HG03139 (cell line): ENCODE measurements around the gene SLC12A3.

ENCODE experiments used
- ATAC-seq: cut with Tn5 transposase; IDR thresholded peaks from one replicate; pipeline ENCODE4 v1.9.1; 2021; ENCODE audit not compliant: unreplicated experiment

SLC12A3 gene

DNA sequence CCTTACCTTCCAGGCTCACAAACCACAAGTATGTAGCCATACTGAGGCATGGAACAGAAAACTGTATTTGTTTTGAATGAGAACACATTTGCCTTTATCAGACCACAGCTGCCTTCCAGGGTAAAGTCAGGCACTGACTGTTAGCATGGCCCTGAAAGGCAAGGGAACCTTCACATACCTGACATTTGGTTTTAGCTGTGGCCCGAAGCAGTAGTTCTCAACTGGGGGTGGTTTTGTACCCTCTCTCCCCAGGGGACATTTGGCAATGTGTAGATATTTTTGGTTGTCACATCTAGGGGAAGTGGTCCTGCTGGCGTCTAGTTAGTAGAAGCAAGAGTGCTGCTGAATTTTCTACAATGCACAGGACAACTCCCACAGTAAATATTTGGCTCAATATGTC is 76.1 kb downstream of the SLC12A3 start:
- no peak for ATAC-seq

- ATAC-seq, result no peak
Measured at GRCh38 chr16:56941856-56942331, 76.9 kb downstream of the SLC12A3 start.

DNA sequence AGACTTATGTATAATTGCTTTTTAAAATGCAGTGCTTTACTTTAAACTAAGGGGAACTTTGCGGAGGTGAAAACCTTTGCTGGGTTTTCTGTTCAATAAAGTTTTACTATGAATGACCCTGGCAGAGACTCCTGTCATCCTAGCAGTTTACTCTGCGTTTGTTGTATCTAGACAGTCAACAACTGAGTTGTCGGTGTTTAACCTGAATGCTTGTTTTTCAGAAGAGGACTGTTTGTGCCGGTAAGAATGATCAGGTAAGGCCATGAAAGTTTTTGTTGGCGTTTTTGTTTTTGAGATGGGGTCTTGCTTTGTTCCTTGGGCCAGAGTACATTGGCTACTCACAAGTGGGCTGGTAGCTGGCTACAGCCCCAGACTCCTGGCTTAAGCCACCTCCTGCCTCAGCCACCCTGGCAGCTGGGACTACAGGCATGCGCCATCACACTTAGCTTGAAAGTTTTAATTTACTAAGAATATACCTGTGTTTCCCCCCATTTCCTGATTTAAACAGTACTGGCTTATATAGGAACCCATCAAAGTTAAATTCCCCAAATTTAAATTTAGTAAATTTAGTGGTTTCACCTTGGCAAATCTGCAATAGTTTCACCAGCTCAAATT is 78.9 kb downstream of the SLC12A3 start:
- ATAC-seq, result no peak

- ATAC-seq, result no peak
Measured at GRCh38 chr16:56944954-56945839, 80.2 kb downstream of the SLC12A3 start.

DNA sequence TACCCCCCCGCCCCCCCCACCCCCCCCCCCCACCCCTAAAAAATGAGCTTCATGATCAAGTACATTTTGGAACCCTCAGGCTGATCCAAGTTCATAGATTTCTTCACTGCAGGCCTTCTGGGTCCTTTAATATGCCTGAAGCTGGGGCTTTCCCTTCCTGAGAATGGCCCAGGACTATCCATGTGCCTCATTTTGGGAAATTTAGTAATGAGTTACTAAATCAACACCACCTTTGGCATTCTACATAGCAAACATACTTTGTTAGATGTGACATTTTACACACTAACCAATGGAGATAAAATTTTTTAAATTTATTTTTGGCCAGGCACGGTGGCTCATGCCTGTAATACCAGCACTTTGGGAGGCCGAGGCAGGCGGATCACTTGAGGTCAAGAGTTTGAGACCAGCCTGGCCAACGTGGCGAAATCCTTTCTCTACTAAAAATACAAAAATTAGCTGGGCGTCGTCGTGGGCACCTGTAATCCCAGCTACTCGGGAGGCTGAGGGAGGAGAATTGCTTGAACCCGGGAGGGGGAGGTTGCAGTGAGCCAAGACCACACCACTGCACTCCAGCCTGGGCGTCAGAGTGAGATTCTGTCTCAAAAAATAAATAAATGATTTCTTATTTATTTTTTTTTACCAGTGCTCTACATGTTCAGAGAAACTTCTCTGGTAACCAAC is 81.0 kb downstream of the SLC12A3 start:
- no peak for ATAC-seq

- no peak for ATAC-seq
Measured at GRCh38 chr16:56946767-56947603, 82.0 kb downstream of the SLC12A3 start.

DNA sequence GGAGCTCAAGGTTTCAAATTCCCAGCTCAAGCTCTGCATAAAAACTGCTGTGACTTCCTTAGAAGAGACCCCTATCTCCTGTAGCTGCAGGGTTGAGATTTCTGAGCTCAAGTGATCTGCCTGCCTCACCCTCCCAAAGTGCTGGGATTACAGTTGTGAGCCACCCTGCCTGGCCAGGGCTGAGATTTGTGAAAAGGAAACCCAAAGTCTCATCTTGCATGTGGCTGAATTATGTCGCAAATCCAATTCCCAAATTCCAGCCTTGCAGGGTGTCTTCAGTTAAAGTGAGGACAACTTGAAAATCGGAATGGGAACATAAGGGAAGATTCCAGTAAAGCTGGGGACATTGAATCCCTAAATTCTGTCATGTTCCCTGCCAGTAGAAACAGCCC is 82.6 kb downstream of the SLC12A3 start:
- no peak for ATAC-seq

DNA sequence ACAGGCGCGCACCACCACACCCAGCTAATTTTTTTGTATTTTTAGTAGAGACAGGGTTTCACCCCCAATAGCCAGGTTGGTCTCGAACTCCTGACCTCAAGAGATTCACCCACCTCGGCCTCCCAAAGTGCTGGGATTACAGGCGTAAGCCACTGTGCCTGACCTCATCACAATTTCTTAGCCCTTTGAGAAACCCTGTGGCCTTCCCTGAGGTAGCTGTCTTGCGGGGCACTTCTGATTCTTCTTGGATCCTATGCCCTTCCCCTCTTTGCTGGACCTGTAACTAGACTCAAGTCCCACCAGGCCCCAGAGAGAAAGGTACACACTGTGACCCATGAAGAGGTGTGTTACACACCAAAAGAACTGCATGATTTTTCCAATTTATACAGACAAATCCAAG is 83.2 kb downstream of the SLC12A3 start:
- ATAC-seq, result no peak

DNA sequence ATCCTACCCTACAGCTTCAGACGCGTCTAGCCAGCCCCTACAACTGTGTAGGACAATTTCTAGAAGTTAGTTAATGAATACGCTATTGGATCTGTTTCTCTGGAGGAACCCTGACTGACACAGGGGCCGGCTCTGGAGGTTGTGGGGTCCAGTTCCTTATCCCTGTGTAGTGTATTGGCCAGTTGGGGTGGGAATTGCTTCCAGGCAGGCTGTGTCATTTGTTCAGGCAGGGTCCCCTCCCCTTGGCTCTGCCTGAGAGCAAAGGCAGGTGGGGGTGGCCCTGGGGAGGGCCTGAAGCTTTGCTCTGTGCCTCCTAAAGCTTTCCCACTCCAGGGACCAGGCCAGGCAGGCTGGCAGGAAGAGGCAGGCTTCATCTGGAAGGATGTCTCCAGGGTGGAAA is 85.0 kb downstream of the SLC12A3 start:
- ATAC-seq, result no peak

DNA sequence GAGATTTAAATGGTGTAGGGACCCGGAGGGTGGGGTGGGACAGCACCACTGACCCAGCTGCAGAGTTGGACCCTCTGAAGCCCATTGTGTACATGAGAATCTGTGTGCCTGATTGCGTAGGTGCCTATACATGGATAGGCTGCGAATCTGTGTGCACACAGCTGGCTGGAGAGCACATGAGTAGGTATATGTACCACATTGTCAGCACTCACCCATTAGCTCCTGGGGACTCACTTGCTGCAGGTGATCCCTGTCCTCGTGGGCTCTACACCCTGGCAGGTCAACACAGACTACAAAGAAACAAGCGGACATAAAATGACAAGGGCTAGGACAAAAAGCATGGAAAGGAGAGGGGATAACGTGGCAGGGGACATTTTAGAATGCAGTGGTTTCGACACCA is 85.4 kb downstream of the SLC12A3 start:
- no peak for ATAC-seq

DNA sequence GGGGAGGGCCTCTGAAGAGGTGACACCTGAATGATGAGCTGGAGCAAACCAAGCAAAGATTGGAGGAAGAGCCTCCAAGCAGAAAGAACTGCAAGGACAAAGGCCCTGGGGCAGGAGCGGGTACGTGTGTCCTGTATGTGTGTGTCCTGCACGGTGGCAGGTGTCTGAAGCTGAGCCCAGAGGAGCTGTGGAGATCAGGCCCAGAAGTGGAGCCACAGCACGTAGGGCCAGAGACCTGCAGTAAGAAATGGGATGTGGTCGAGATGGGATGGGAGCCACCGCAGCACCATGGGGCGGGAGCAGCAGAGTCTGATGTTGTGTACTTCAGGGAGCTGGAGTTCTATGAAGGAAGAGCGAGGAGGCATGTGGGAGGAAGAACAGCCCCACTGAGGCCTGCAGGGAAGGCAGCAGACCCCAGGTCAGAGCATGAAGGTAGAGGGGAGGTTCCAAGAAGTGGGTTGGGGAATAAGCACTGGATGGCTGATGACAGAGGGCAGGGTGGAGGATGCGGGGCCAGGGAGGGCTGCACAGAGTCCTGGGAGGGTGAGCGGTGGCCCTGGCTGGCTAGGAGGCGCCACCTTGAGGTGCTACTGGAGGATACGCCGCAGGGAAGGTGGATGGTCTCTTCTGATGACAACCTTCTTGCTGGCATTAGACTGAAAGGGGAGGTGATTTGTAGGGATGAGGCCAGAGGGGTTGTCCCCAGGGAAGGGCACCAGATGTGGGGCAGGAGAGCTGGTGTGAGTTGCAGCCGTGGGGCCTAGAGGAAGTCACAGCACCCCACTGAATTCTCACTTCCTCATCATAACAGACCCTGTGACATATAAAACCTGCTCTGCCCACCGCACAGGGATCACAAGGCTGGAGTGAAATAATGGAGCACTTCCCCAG is 86.1 kb downstream of the SLC12A3 start:
- ATAC-seq, result no peak

DNA sequence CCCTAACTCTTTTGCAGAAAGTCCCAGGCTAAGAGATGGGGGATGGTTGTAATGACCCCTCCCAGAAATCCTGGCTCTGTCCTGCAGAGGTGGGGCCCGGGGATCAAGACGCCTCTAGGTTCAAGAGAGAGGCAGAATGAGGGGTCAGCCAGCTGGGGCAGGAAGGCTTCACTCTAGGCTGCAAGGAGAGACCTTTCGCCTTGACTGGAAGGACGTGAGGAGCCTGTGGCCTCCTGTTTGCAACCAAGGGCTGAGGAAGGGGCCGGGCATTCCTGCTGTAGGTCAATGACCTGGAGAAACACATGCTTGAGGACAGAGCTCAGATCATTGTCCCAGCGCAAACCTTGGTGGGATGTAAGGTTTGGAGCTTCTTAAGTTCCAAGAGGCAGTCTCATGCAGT is 88.0 kb downstream of the SLC12A3 start:
- no peak for ATAC-seq

DNA sequence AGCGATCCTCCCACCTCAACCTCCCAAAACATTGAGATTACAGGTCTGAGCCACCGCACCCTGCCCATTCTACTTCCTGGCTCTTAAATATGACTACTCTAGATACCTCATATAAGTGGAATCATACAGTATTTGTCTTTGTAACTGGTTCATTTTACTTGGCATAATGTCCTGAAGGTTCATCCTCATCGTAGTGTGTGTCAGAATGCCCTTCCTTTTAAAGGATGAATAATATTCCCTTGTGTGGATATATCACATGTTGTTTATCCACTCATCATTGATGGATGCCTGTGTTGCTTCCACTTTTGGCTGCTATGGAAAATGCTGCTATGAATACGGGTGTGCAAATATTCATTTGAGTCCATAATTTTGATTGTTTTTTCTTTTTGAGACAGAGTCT is 91.1 kb downstream of the SLC12A3 start:
- ATAC-seq, result no peak

- no peak for ATAC-seq
Measured at GRCh38 chr16:56956756-56957155, 91.7 kb downstream of the SLC12A3 start.

DNA sequence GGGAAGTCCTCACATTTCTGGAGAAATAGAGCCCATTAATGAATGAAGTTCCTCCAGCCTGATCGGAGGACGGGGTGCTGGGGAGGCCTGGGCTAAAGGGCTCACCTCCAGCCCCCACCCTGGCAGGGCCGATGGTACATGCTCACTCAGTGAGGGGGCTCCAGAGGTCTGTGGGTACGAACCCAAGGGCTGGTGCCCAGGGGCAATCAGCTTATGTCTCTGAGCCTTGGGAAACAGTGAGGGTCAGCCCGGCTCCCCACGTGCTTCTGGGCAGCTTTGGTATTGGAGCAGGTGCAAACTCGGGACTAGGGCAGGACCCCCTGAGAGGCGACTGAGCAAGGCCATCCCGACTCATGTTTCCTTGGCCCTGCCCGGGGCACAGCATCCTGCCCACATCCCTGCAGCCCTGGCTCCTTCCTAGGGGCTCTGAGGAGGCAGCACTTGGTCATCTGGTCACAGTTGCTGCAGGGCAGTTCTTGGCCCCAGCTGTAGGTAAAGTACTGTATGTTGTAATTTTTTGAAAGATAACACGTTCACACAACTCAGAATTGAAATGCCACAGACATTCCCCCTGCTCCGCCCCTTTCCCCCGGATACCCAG is 95.8 kb downstream of the SLC12A3 start:
- no peak for ATAC-seq

GRCh38 chr16:56961386-56961785 is 96.4 kb downstream of the SLC12A3 start:
- no peak for ATAC-seq

DNA sequence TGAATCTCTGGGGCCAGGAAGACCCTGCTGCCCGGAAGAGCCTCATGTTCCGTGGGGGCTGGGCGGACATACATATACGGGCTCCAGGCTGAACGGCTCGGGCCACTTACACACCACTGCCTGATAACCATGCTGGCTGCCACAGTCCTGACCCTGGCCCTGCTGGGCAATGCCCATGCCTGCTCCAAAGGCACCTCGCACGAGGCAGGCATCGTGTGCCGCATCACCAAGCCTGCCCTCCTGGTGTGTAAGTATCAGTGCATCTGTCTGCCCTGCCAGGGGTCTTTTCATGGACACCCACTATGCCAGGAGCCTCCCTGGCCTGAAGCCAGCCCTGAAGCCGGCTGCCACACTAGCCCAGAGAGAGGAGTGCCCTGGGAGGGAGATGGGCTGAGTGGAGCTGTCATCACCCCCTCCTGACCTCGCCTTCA is 96.9 kb downstream of the SLC12A3 start, which contains the start of gene CETP:
Gene CETP, plus strand, starts transcription at position 100 of the 431 bp plus-strand sequence. Its CDS starts 30 bp downstream, at position 130.
- no peak for ATAC-seq

DNA sequence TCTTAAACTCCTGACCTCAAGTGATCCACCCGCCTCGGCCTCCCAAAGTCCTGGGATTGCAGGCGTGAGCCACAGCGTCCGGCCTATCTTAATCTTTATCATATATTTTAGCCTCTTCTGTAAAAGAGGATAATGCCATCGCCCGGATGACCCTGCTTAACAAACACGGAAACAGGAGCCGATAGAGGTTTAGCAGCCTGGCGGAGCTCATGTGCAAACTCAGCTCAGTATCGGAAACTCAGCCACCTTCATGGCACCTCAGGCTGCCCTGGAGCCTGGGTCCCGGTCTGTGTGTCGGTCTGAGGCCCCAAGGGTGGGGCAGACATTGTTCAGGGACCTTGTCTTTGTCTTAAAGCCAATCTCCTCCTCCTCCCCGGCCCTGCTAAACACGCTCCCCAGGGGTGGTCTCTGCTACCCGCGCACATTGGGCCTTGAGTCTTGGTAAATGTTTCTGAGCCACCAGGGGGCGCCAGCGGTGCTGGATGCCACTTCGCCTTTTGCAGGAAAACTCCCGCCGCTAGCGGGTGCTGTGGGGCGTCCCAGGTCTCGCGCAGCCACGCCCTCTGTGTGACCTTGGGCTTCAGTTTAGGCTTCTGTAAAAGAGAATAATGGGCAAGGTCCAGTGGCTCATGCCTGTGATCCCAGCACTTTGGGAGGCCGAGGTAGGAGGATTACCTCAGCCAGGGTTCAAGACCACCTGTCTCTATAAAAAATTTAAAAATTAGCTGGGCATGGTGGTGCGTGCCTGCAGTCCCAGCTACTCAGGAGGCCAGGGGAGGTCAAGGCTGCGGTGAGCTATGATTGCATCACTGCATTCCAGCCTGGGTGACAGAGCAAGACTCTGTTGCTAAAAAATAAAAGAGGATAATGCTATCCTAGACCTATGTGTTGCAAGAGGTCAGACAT is 99.5 kb downstream of the SLC12A3 start:
- peak; percentile 61 for ATAC-seq
